HepG2 (cell line): ENCODE results near the gene SRP72. TPM values are rescaled to one million over a fixed set of nuclear protein-coding genes. Genes with fewer than 3 reads are reported as not detected.

Experiments
- ATAC-seq: fragments of 200-7000 bp; cut with Tn5 transposase; 3 replicates; pipeline ENCODE4 v1.9.1; 2020; ENCODE audit warnings: mild to moderate bottlenecking, moderate library complexity
- BruUV-seq: library from RNA; stranded (reverse); fragments of 400-500 nt; replicated peaks from 2 replicates; lab custom pipeline; 2021; lab: Mats Ljungman, UMichigan
- CTCF ChIA-PET: fragments of 300-600 bp; formaldehyde crosslinking; extraction: SDS; loops from one replicate; lab custom pipeline; 2021; ENCODE audit warnings: low total read pairs, inconsistent platforms, low intra/inter-chr PET ratio; lab: Yijun Ruan, JAX
- POLR2A ChIA-PET: fragments of 350-600 bp; sonication (Branson Sonifier 250); formaldehyde crosslinking; loops from one replicate; lab custom pipeline; 2020; ENCODE audit warnings: antibody characterized with exemption, inconsistent platforms; lab: Yijun Ruan, JAX
- DNase-seq: peaks from one replicate; pipeline ENCODE4 v3.0.0-alpha.2; 2015; ENCODE audit warnings: low spot score
- FAIRE-seq: peaks from 3 replicates; lab custom pipeline; 2011; peaks lifted over from hg19 to GRCh38; lab: Jason Lieb, UNC
- H2AFZ ChIP-seq: one replicate; pipeline ENCODE4 v1.6.1; 2011; ENCODE audit warnings: low read length, inconsistent platforms
- H3K27ac ChIP-seq: fragments of 300-600 bp; 3 replicates; pipeline ENCODE4 v1.8.0; 2011; ENCODE audit warnings: mixed run types, mild to moderate bottlenecking, mixed read lengths, low read length, inconsistent platforms; ENCODE audit not compliant: insufficient read depth; ENCODE audit errors: extremely low read length
- H3K27me3 ChIP-seq, 2 experiments: fragments of 200-600 bp in 1 of 2; 2 replicates in 1 of 2; 3 replicates in 1 of 2; pipeline versions ENCODE4 v1.6.0 to v1.8.0; 2011; ENCODE audit warnings: low read length in 2 of 2, mild to moderate bottlenecking in 2 of 2, moderate library complexity in 2 of 2, inconsistent platforms in 1 of 2; ENCODE audit not compliant: insufficient read depth in 2 of 2, control insufficient read depth in 1 of 2
- H3K36me3 ChIP-seq, 2 experiments: fragments of 200-600 bp in 1 of 2; replicated peaks in 1 of 2; 2 replicates in 1 of 2; 3 replicates in 1 of 2; pipeline versions ENCODE4 v1.5.1 to v1.8.0; 2011; ENCODE audit warnings: low read length in 2 of 2, inconsistent platforms in 1 of 2; ENCODE audit not compliant: insufficient read depth in 2 of 2, control insufficient read depth in 1 of 2
- H3K4me1 ChIP-seq: 2 replicates; pipeline ENCODE4 v1.5.1; 2012; ENCODE audit warnings: low read length, inconsistent platforms; ENCODE audit not compliant: insufficient read depth
- H3K4me2 ChIP-seq: 2 replicates; pipeline ENCODE4 v1.6.0; 2011; ENCODE audit warnings: low read depth, low read length, inconsistent platforms
- H3K4me3 ChIP-seq, 3 experiments: fragments of 200-600 bp in 1 of 3; sonication (generic), shearing (Covaris generic) in 1 of 3; replicated peaks in 1 of 3; 2 replicates each; pipeline ENCODE4 v1.5.1; 2011 to 2016; ENCODE audit warnings: low read length in 3 of 3, inconsistent platforms in 2 of 3, low read depth in 2 of 3, mild to moderate bottlenecking in 2 of 3, control low read depth in 1 of 3, mixed read lengths in 1 of 3; ENCODE audit not compliant: insufficient read depth in 1 of 3
- H3K79me2 ChIP-seq: one replicate; pipeline ENCODE4 v1.6.1; 2011; ENCODE audit warnings: low read length, inconsistent platforms; ENCODE audit not compliant: insufficient read depth
- H3K9ac ChIP-seq: 2 replicates; pipeline ENCODE4 v1.6.0; 2011; ENCODE audit warnings: mild to moderate bottlenecking, low read depth, low read length, inconsistent platforms; ENCODE audit not compliant: insufficient read depth
- H3K9me3 ChIP-seq: 2 replicates; pipeline ENCODE4 v1.5.1; 2012; ENCODE audit warnings: mild to moderate bottlenecking, low read length
- H4K20me1 ChIP-seq: 2 replicates; pipeline ENCODE4 v1.6.0; 2011; ENCODE audit warnings: inconsistent platforms, mild to moderate bottlenecking, low read length, moderate library complexity; ENCODE audit not compliant: insufficient read depth
- AKNA ChIP-seq: sonication (generic); formaldehyde crosslinking; IDR thresholded peaks from 2 replicates; pipeline ENCODE4 v1.4.0; 2020; ENCODE audit warnings: missing genetic modification reagents, borderline replicate concordance
- DPF2 ChIP-seq: sonication (generic); formaldehyde crosslinking; IDR thresholded peaks from 2 replicates; pipeline ENCODE4 v1.4.0; 2020; ENCODE audit warnings: mild to moderate bottlenecking, low read depth, missing genetic modification reagents, borderline replicate concordance
- FOXA1 ChIP-seq, 2 experiments: fragments of 450-650 bp in 1 of 2; sonication (generic) in 1 of 2; formaldehyde crosslinking in 1 of 2; IDR thresholded peaks; 2 replicates each; pipeline versions ENCODE4 v1.4.0 to v1.6.1; 2016 to 2020; ENCODE audit warnings: missing genetic modification reagents in 1 of 2
- GLI4 ChIP-seq: sonication (generic); formaldehyde crosslinking; IDR thresholded peaks from 2 replicates; pipeline ENCODE4 v1.5.1; 2020; ENCODE audit warnings: missing genetic modification reagents, mild to moderate bottlenecking, moderate library complexity, borderline replicate concordance
- IRF9 ChIP-seq: sonication (generic); formaldehyde crosslinking; IDR thresholded peaks from 2 replicates; pipeline ENCODE4 v1.8.0; 2022; ENCODE audit warnings: missing genetic modification reagents, mild to moderate bottlenecking, borderline replicate concordance
- NCOA1 ChIP-seq: sonication (generic); formaldehyde crosslinking; IDR thresholded peaks from 2 replicates; pipeline ENCODE4 v1.9.0; 2021; ENCODE audit warnings: missing genetic modification reagents
- NFKBIZ ChIP-seq: IDR thresholded peaks from 2 replicates; pipeline ENCODE4 v1.6.1; 2018; ENCODE audit warnings: missing genetic modification reagents, missing compliant biosample characterization
- RBFOX2 ChIP-seq: fragments of 200-400 bp; formaldehyde crosslinking; IDR thresholded peaks from 2 replicates; pipeline ENCODE4 v1.6.1; 2017; ENCODE audit warnings: low read depth, mild to moderate bottlenecking, low read length
- SOX5 ChIP-seq: IDR thresholded peaks from 2 replicates; pipeline ENCODE4 v1.6.1; 2016; ENCODE audit warnings: borderline replicate concordance
- TBX2 ChIP-seq: sonication (generic); formaldehyde crosslinking; IDR thresholded peaks from 2 replicates; pipeline ENCODE4 v1.5.0; 2020; ENCODE audit warnings: missing genetic modification reagents, mild to moderate bottlenecking, borderline replicate concordance
- TSC22D2 ChIP-seq: sonication (generic); formaldehyde crosslinking; IDR thresholded peaks from 2 replicates; pipeline ENCODE4 v1.5.1; 2020; ENCODE audit warnings: missing genetic modification reagents, mild to moderate bottlenecking, borderline replicate concordance
- ZNF10 ChIP-seq: sonication (generic); formaldehyde crosslinking; IDR thresholded peaks from 2 replicates; pipeline ENCODE4 v1.4.0; 2020; ENCODE audit warnings: mild to moderate bottlenecking, low read depth, missing genetic modification reagents, borderline replicate concordance
- ZNF333 ChIP-seq: sonication (generic); formaldehyde crosslinking; IDR thresholded peaks from 2 replicates; pipeline ENCODE4 v1.4.0; 2020; ENCODE audit warnings: mild to moderate bottlenecking, missing genetic modification reagents, borderline replicate concordance
- ZNF549 ChIP-seq: sonication (generic); formaldehyde crosslinking; IDR thresholded peaks from 2 replicates; pipeline ENCODE4 v1.5.0; 2020; ENCODE audit warnings: missing genetic modification reagents
- ZNF670 ChIP-seq: sonication (generic); formaldehyde crosslinking; IDR thresholded peaks from 2 replicates; pipeline ENCODE4 v1.8.0; 2022; ENCODE audit warnings: mild to moderate bottlenecking, missing genetic modification reagents, borderline replicate concordance
- WGBS: methylation state at CpG from one replicate; pipeline ENCODE4 v1.1.6; 2017; ENCODE audit warnings: low lambda C conversion rate; 5-methylcytosine and 5-hydroxymethylcytosine counted together
- in situ Hi-C: cut with HindIII; loops from 2 replicates; pipeline ENCODE4 v1.10.0; 2017; ENCODE audit warnings: low pct_unique_long_range_greater_than_20kb; ENCODE audit not compliant: extremely low pct_ligation_motif_present
- intact Hi-C: fragments of 100-400 bp; cut with micrococcal nuclease; formaldehyde crosslinking; loops from one replicate; pipeline ENCODE4 v1.10.0; 2022; ENCODE audit not compliant: unreplicated experiment
- polyA plus RNA-seq, 8 experiments: library from polyadenylated mRNA; depleted of rRNA in 3 of 8; stranded (reverse) in 7 of 8; unstranded in 1 of 8; fragments of >200 nt; fragmentation: Illumina TruSeq in 4 of 8; extraction: Trizol in 4 of 8; gene quantifications; 2 replicates each; pipeline versions ENCODE4 v1.2.1 to v1.2.3, GENCODE V29; 2011 to 2016; ENCODE audit warnings: low read depth in 4 of 8, missing spikeins in 1 of 8, mixed read lengths in 1 of 8; ENCODE audit not compliant: insufficient read depth in 1 of 8
- total RNA-seq, 5 experiments: library from RNA; depleted of rRNA; stranded (reverse); fragments of >200 nt; fragmentation: Illumina TruSeq; extraction: Trizol; gene quantifications; 2 replicates each; pipeline ENCODE4 v1.2.3, GENCODE V29; 2016; ENCODE audit warnings: low read depth in 1 of 5
- TF ChIP-seq, protein P1 (sequence below): sonication (generic); formaldehyde crosslinking; IDR thresholded peaks from 2 replicates; pipeline ENCODE4 v1.4.0; 2020; ENCODE audit warnings: missing genetic modification reagents

SRP72 gene
- total and polyA plus RNA-seq, 2 of the 13 experiments (the other 11 are each of a cell fraction or from before 2014, with no cell fraction given): 64.9 to 75.6 TPM

DNA sequence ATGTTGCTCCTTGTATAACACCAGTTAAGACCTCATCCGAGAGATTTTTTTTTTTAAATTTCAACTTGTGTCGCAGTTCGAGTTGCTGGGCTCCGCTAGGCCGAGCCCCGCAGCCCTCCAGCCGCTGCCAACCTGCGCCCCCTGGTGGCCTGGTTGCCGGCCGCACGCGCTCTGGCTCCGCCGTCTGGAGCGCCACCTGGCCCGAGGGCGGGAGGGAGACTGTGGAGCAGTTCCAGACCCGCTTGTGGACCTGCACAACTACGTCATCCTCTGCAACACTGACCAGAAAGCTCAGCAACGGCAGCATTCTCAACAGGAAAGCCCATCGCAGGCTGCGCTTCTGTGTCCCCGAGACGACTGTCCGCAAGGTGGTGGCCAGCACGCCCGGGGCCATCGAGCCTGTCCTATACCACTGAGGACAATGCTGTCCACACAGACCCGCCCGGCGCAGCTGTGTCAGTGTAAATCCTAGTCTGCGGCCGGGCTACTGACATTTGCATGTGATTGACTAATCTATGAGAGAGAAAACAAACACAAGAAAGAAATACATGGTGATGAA, 77.2 kb downstream of the SRP72 start (continued):
- no peak for TF ChIP-seq AKNA (CRISPR knock-in tag)
- peak; percentile 54; the same call in 1 of the 2 replicates for TF ChIP-seq IRF9 (CRISPR knock-in tag)
- no peak; the same call in 1 of the 2 replicates for TF ChIP-seq SOX5 (CRISPR knock-in tag)
- TF ChIP-seq NCOA1: no peak
- TF ChIP-seq RBFOX2: no peak
- no peak for TF ChIP-seq ZNF10 (CRISPR knock-in tag)

DNA sequence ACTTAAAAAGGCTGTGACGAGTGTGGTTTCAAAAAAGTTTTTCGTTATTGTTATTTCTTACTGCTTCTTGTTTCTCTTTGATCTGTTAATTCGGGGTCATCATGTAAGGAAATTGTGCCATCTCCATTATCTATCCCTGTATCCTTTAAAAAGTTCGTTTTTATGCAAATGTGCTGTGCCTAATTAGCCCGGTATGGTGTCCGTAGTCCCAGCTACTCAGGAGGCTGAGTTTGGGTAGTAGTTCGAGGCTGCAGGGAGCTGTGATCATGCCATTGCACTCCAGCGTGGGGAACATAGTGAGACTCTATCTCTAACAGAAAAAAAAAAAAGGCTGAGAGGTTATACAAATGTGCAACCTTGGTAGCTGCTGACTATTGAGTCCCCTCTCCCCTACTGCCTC, 83.2 kb downstream of the SRP72 start:
- WGBS: 22% methylated on average over 8 of the region's 8 CpGs
- no peaks in the 10 kb centered on the region for H3K36me3 ChIP-seq
- H3K27ac ChIP-seq: no peak overlapping the region
- intact Hi-C loops: no loop called here
- H3K27me3 ChIP-seq: peaks cover 0 to 2% of the 10 kb centered on the region in 2 experiments; a peak in 1 of 5 replicates
- FAIRE-seq: no peak
- BruUV-seq: no TSS peak
- no peak overlapping the region for H3K9ac ChIP-seq
- ChIA-PET POLR2A (no interaction called here), CTCF (no interaction called here)
- ATAC-seq: no peak
- H2AFZ ChIP-seq: no peak overlapping the region
- H3K79me2 ChIP-seq: no peaks in the 10 kb centered on the region
- no peak overlapping the region for H3K4me3 ChIP-seq
- in situ Hi-C loops: no loop called here
- no peaks in the 10 kb centered on the region for H3K9me3 ChIP-seq
- no peak for DNase-seq
- no peaks in the 10 kb centered on the region for H3K4me1 ChIP-seq
- H4K20me1 ChIP-seq: no peaks in the 10 kb centered on the region
- no peak overlapping the region for H3K4me2 ChIP-seq
- TF ChIP-seq TBX2 (CRISPR knock-in tag) (no peak), ZNF670 (no peak), FOXA1 (IDR thresholded peaks at IDR 0.05) (no peak), FOXA1 (CRISPR knock-in tag; IDR thresholded peaks at IDR 0.05) (no peak), ZNF333 (CRISPR knock-in tag) (no peak), DPF2 (CRISPR knock-in tag) (no peak), ZNF549 (CRISPR knock-in tag) (no peak), TSC22D2 (CRISPR knock-in tag) (no peak), ZNF10 (CRISPR knock-in tag) (no peak), NFKBIZ (CRISPR knock-in tag) (no peak), GLI4 (CRISPR knock-in tag) (no peak)
- TF ChIP-seq, protein P1, sequence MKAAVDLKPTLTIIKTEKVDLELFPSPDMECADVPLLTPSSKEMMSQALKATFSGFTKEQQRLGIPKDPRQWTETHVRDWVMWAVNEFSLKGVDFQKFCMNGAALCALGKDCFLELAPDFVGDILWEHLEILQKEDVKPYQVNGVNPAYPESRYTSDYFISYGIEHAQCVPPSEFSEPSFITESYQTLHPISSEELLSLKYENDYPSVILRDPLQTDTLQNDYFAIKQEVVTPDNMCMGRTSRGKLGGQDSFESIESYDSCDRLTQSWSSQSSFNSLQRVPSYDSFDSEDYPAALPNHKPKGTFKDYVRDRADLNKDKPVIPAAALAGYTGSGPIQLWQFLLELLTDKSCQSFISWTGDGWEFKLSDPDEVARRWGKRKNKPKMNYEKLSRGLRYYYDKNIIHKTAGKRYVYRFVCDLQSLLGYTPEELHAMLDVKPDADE (CRISPR knock-in tag): no peak
